ENCODE results near the gene ZBTB7C.

DNA sequence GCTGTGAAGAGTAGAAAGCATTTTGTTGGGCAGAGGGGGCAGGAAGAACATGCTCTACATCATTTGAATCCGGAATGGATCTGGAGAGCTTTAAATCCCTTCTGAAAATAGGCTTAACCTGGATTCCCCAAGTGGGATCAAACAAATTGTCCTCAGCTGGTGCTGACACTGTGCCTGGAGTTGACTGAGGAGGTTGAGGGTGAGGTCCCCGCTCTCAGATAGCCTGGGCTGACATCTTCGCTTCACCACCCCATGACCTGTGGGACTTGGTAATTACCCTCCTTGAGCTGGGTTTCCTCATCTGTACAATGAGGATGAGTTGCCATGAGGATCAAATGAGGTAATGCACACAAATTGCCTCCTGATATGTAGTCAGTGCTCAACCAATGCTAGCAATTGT lies 360.9 kb downstream of the ZBTB7C start:
- TF ChIP-seq, protein P1, sequence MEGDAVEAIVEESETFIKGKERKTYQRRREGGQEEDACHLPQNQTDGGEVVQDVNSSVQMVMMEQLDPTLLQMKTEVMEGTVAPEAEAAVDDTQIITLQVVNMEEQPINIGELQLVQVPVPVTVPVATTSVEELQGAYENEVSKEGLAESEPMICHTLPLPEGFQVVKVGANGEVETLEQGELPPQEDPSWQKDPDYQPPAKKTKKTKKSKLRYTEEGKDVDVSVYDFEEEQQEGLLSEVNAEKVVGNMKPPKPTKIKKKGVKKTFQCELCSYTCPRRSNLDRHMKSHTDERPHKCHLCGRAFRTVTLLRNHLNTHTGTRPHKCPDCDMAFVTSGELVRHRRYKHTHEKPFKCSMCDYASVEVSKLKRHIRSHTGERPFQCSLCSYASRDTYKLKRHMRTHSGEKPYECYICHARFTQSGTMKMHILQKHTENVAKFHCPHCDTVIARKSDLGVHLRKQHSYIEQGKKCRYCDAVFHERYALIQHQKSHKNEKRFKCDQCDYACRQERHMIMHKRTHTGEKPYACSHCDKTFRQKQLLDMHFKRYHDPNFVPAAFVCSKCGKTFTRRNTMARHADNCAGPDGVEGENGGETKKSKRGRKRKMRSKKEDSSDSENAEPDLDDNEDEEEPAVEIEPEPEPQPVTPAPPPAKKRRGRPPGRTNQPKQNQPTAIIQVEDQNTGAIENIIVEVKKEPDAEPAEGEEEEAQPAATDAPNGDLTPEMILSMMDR (conservative IDR thresholded peaks at IDR 0.05; ENCODE audit: low read length): no peak
- TF ChIP-seq EZH2phosphoT487 (IDR thresholded peaks at IDR 0.05; ENCODE audit: borderline replicate concordance, low read depth, low read length): no peak

All from OCI-LY7 (cell line).